Spleen (tissue), 11 donors: ENCODE measurements around the gene COMMD9. TPM values are rescaled to one million over a fixed set of nuclear protein-coding genes. Genes with fewer than 3 reads are reported as not detected.

Experiments used
- DNase-seq: peaks from one replicate; pipeline ENCODE4 v3.0.0-alpha.2; 2020
- H3K27ac ChIP-seq, 8 donors: fragments of 200-600 bp; sonication (generic) in 7 of 8; 1 replicate in 4 of 8; 2 replicates in 4 of 8; pipeline versions ENCODE4 v1.5.0 to v1.8.0; 2016 to 2021; ENCODE audit warnings: inconsistent platforms in 4 of 8, mild to moderate bottlenecking in 4 of 8, moderate library complexity in 1 of 8
- H3K27me3 ChIP-seq, 7 donors: fragments of 200-600 bp; sonication (generic) in 6 of 7; replicated peaks in 1 of 7; 1 replicate in 4 of 7; 2 replicates in 3 of 7; pipeline versions ENCODE4 v1.5.0 to v1.8.0; 2016 to 2021; ENCODE audit warnings: inconsistent platforms in 3 of 7, mild to moderate bottlenecking in 1 of 7
- H3K36me3 ChIP-seq, 6 donors: fragments of 200-600 bp; sonication (generic) in 5 of 6; 1 replicate in 4 of 6; 2 replicates in 2 of 6; pipeline versions ENCODE4 v1.5.0 to v1.8.0; 2016 to 2021; ENCODE audit warnings: inconsistent platforms in 2 of 6
- H3K4me1 ChIP-seq, 6 donors: fragments of 200-600 bp; sonication (generic) in 5 of 6; 1 replicate in 3 of 6; 2 replicates in 3 of 6; pipeline versions ENCODE4 v1.5.0 to v1.8.0; 2016 to 2021; ENCODE audit warnings: inconsistent platforms in 3 of 6
- H3K4me3 ChIP-seq, 8 donors: fragments of 200-600 bp; sonication (generic) in 7 of 8; 1 replicate in 4 of 8; 2 replicates in 4 of 8; pipeline versions ENCODE4 v1.5.0 to v1.8.0; 2016 to 2021; ENCODE audit warnings: inconsistent platforms in 4 of 8, mild to moderate bottlenecking in 4 of 8, moderate library complexity in 2 of 8
- H3K9me3 ChIP-seq, 8 donors: fragments of 200-600 bp; sonication (generic) in 7 of 8; 1 replicate in 4 of 8; 2 replicates in 4 of 8; pipeline versions ENCODE4 v1.5.0 to v1.8.0; 2016 to 2021; ENCODE audit warnings: inconsistent platforms in 4 of 8
- POLR2A ChIP-seq, 3 donors: fragments of 450-650 bp; IDR thresholded peaks; one replicate each; pipeline ENCODE4 v1.5.1; 2017; ENCODE audit warnings: antibody characterized with exemption in 3 of 3, mild to moderate bottlenecking in 1 of 3
- POLR2AphosphoS5 ChIP-seq, 3 donors: sonication (generic); formaldehyde crosslinking; IDR thresholded peaks; one replicate each; pipeline ENCODE4 v1.5.1; 2017; ENCODE audit warnings: antibody characterized with exemption in 3 of 3
- WGBS, 5 donors: extraction: QIAGEN DNeasy Blood & Tissue Kit in 3 of 5; methylation state at CpG; one replicate each; pipeline versions ENCODE4 v1.1.5 to v1.1.7; 2013 to 2018; 5-methylcytosine and 5-hydroxymethylcytosine counted together
- intact Hi-C: fragments of 100-400 bp; cut with DNase I; formaldehyde crosslinking; loops from one replicate; pipeline ENCODE4 v1.15.0; 2023; ENCODE audit warnings: low total_unique reads
- polyA plus RNA-seq, 3 donors: library from polyadenylated mRNA; stranded (reverse); fragments of 200-250 nt; gene quantifications; one replicate each; pipeline ENCODE4 v1.2.1, GENCODE V29; 2013
- total RNA-seq, 7 donors: library from RNA; depleted of rRNA in 3 of 7; stranded (reverse); fragments of >200 nt in 3 of 7; fragmentation: NEBNext Ultra II Directional in 4 of 7; extraction: Animal tissue kit (Norgen Biotek cat#: 25700) in 4 of 7; gene quantifications; one replicate each; pipeline versions ENCODE4 v1.1.0 to v1.2.1, GENCODE V29; 2016 to 2021
- TF ChIP-seq, protein P1 (sequence below), 11 experiments: fragments of 200-600 bp in 7 of 11; fragments of 450-650 bp in 4 of 11; sonication (generic) in 4 of 11; IDR thresholded peaks in 8 of 11; conservative IDR thresholded peaks in 3 of 11; 1 replicate in 7 of 11; 2 replicates in 4 of 11; pipeline versions ENCODE4 v1.4.0 to v1.8.0; 2016 to 2021; ENCODE audit warnings: antibody characterized with exemption in 11 of 11, inconsistent platforms in 4 of 11, mild to moderate bottlenecking in 1 of 11
- donor health status: healthy with polysubstance abuse.
- donor health status: DM: no; HTN: no; CAD: no; lungs with moderate emphysema.
- donor health status: DM: no; HTN: no; CAD: no.
- donor health status: Bipolar disorder and iron deficiency.
- donor health status: healthy.
- donor health status: DM: no; HTN: no; CAD: no.
- donor health status: DM: yes; HTN: yes; CAD: no.

COMMD9 gene
- total and polyA plus RNA-seq, 10 donors = 27.3 to 63.5 (median 50.7) TPM

DNA sequence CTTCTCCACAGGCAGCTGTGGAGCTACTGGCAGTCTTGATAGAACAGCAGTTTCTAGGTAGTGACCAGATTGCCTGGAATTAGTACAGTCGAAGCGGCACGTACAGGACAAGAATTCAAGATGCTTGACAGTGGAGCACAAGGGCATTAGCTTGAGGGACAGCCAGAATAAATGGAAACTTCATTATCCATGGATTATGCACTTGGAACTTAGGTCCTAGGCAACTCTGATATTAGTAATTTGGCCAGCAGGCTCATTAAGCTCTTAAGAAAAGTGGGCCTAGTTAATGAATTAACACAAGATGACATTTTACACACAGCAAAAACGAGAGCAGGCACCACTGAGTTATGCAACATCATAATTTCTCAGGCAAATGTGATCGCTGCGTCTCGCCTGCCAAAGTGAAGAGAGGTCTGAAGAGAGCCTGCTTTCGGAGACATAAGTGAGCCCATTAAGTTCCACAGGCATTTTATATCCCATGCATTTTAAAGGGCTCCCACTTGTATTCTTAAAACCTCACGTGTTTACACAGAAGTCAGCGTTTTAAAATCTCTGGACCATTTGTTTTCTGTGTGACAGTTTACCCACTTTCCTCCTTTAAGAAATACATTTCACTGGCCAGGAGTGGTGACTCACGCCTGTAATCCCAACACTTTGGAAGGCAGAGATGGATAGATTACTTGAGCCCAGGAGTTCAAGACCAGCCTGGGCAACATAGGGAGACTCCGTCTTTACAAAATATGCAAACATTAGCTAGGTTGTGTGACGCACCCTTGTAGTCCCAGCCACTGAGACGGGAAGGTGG, 66.2 kb downstream of the COMMD9 start:
- no peaks in the 10 kb centered on the region for H3K27me3 ChIP-seq
- H3K36me3 ChIP-seq = no peaks in the 10 kb centered on the region
- no peak overlapping the region for H3K4me3 ChIP-seq
- no peak for DNase-seq
- intact Hi-C loops = no loop called here
- peaks cover 0 to 24% (median 19%) of the 10 kb centered on the region in 8 donors for H3K9me3 ChIP-seq
- TF ChIP-seq POLR2AphosphoS5 (IDR thresholded peaks at IDR 0.05) (no peak), POLR2A (IDR thresholded peaks at IDR 0.05) (no peak)
- TF ChIP-seq, protein P1, sequence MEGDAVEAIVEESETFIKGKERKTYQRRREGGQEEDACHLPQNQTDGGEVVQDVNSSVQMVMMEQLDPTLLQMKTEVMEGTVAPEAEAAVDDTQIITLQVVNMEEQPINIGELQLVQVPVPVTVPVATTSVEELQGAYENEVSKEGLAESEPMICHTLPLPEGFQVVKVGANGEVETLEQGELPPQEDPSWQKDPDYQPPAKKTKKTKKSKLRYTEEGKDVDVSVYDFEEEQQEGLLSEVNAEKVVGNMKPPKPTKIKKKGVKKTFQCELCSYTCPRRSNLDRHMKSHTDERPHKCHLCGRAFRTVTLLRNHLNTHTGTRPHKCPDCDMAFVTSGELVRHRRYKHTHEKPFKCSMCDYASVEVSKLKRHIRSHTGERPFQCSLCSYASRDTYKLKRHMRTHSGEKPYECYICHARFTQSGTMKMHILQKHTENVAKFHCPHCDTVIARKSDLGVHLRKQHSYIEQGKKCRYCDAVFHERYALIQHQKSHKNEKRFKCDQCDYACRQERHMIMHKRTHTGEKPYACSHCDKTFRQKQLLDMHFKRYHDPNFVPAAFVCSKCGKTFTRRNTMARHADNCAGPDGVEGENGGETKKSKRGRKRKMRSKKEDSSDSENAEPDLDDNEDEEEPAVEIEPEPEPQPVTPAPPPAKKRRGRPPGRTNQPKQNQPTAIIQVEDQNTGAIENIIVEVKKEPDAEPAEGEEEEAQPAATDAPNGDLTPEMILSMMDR (IDR thresholded peaks at IDR 0.05 in 8 of 11, conservative IDR thresholded peaks at IDR 0.05 in 3 of 11) = no peak
- no peak overlapping the region for H3K27ac ChIP-seq
- 76 to 80% (median 79%) methylated on average over 14 of the region's 14 CpGs for WGBS, 5 donors
- no peaks in the 10 kb centered on the region for H3K4me1 ChIP-seq

Other genes with a start within 250 kb of the COMMD9 start
- 100 to 1,000 TPM; 126 to 330 (median 183) TPM for gene PRR5L, start 6.9 kb upstream of the COMMD9 start, total RNA-seq
- gene PRR5L, start 6.9 kb upstream of the COMMD9 start, polyA plus RNA-seq = 10 to 100 TPM; 10.7 to 44.9 (median 19.1) TPM
- gene TRAF6, start 220.8 kb upstream of the COMMD9 start, total RNA-seq = 10 to 100 TPM; 18.5 to 26.1 (median 20.6) TPM
- 1 to 10 TPM; 2.1 to 3.9 (median 2.7) TPM for gene TRAF6, start 220.8 kb upstream of the COMMD9 start, polyA plus RNA-seq